SK-N-SH (cell line): Measurements from ENCODE around the gene ARHGAP23. TPM values are rescaled to one million over a fixed set of nuclear protein-coding genes. Genes with fewer than 3 reads are reported as not detected.

ENCODE experiments used
- CTCF ChIA-PET: fragments of 300-600, 350-600 bp; formaldehyde crosslinking; extraction: SDS; loops from one replicate; lab custom pipeline; 2021; lab: Yijun Ruan, JAX
- POLR2A ChIA-PET: fragments of 350-600 bp; sonication (Branson Sonifier 250); formaldehyde crosslinking; extraction: SDS; loops from one replicate; lab custom pipeline; 2020; ENCODE audit warnings: antibody characterized with exemption, inconsistent platforms; lab: Yijun Ruan, JAX
- DNase-seq: peaks from one replicate; pipeline ENCODE4 v3.0.0; 2012
- H2AFZ ChIP-seq: fragments of 200-600 bp; sonication (generic); 2 replicates; pipeline ENCODE4 v1.8.1; 2016; ENCODE audit warnings: antibody characterized with exemption, mild to moderate bottlenecking, low read depth
- H3F3A ChIP-seq: fragments of 200-600 bp; sonication (generic); replicated peaks from 2 replicates; pipeline ENCODE3; 2016; ENCODE audit warnings: antibody characterized with exemption, mild to moderate bottlenecking; ENCODE audit not compliant: insufficient read depth
- H3K27ac ChIP-seq, 2 experiments: fragments of 200-500 bp in 1 of 2; fragments of 200-600 bp in 1 of 2; sonication (Bioruptor generic) in 1 of 2; sonication (generic), shearing (Covaris generic) in 1 of 2; 2 replicates each; pipeline versions ENCODE4 v1.5.1 to v1.6.1; 2014 to 2016; ENCODE audit warnings: low read depth in 2 of 2, inconsistent platforms in 1 of 2, low read length in 1 of 2, mild to moderate bottlenecking in 1 of 2, mixed read lengths in 1 of 2
- H3K27me3 ChIP-seq: fragments of 200-600 bp; sonication (generic), shearing (Covaris generic); 2 replicates; pipeline ENCODE4 v1.6.1; 2016; ENCODE audit warnings: mixed run types; ENCODE audit not compliant: insufficient read depth
- H3K36me3 ChIP-seq, 2 experiments: fragments of 200-500 bp in 1 of 2; fragments of 200-600 bp in 1 of 2; sonication (Bioruptor generic) in 1 of 2; sonication (generic) in 1 of 2; replicated peaks in 1 of 2; 2 replicates each; pipeline versions ENCODE3 to v1.5.1; 2014 to 2016; ENCODE audit warnings: low read length in 1 of 2, mild to moderate bottlenecking in 1 of 2; ENCODE audit not compliant: insufficient read depth in 2 of 2, control insufficient read depth in 1 of 2
- H3K4me1 ChIP-seq, 2 experiments: fragments of 200-500 bp in 1 of 2; fragments of 200-600 bp in 1 of 2; sonication (Bioruptor generic) in 1 of 2; sonication (generic), shearing (Covaris generic) in 1 of 2; 2 replicates each; pipeline versions ENCODE4 v1.5.1 to v1.6.1; 2014 to 2016; ENCODE audit warnings: low read depth in 1 of 2, low read length in 1 of 2, mixed run types in 1 of 2; ENCODE audit not compliant: insufficient read depth in 2 of 2, control insufficient read depth in 1 of 2
- H3K4me2 ChIP-seq: fragments of 200-600 bp; sonication (generic), shearing (Covaris generic); 2 replicates; pipeline ENCODE4 v1.6.1; 2017; ENCODE audit warnings: mixed run types
- H3K4me3 ChIP-seq, 2 experiments: fragments of 200-500 bp in 1 of 2; fragments of 200-600 bp in 1 of 2; sonication (Bioruptor generic) in 1 of 2; sonication (generic), shearing (Covaris generic) in 1 of 2; 2 replicates each; pipeline versions ENCODE4 v1.5.1 to v1.8.1; 2014 to 2016; ENCODE audit warnings: low read depth in 2 of 2, inconsistent platforms in 1 of 2, low read length in 1 of 2, mild to moderate bottlenecking in 1 of 2, mixed read lengths in 1 of 2, moderate library complexity in 1 of 2
- H3K79me2 ChIP-seq: fragments of 200-600 bp; sonication (generic); 2 replicates; pipeline ENCODE4 v1.8.1; 2017; ENCODE audit warnings: mild to moderate bottlenecking; ENCODE audit not compliant: insufficient read depth
- H3K9ac ChIP-seq: fragments of 200-600 bp; sonication (generic); 2 replicates; pipeline ENCODE4 v1.6.1; 2017; ENCODE audit warnings: mixed run types
- H3K9me2 ChIP-seq: fragments of 200-600 bp; sonication (generic); 2 replicates; pipeline ENCODE4 v1.6.1; 2017; ENCODE audit warnings: mixed run types
- H3K9me3 ChIP-seq: fragments of 200-600 bp; sonication (generic); 2 replicates; pipeline ENCODE4 v1.6.1; 2017; ENCODE audit warnings: mixed run types, mild to moderate bottlenecking, moderate library complexity
- H4K20me1 ChIP-seq: fragments of 200-600 bp; sonication (generic); 2 replicates; pipeline ENCODE4 v1.6.1; 2017; ENCODE audit warnings: mild to moderate bottlenecking, mixed run types; ENCODE audit not compliant: insufficient read depth
- EZH2phosphoT487 ChIP-seq: fragments of 200-600 bp; sonication (generic); IDR thresholded peaks from 2 replicates; pipeline ENCODE4 v1.6.1; 2017; ENCODE audit warnings: low read depth, mixed run types, mild to moderate bottlenecking, antibody characterized with exemption, moderate library complexity, borderline replicate concordance
- FOSL2 ChIP-seq: IDR thresholded peaks from 2 replicates; pipeline ENCODE4 v1.4.0; 2012; ENCODE audit warnings: low read depth, mild to moderate bottlenecking, moderate library complexity, borderline replicate concordance
- FOXM1 ChIP-seq: IDR thresholded peaks from 2 replicates; pipeline ENCODE4 v1.4.0; 2012; ENCODE audit warnings: low read depth, mild to moderate bottlenecking
- JUND ChIP-seq: IDR thresholded peaks from 2 replicates; pipeline ENCODE4 v1.4.0; 2012
- NFIC ChIP-seq: IDR thresholded peaks from 2 replicates; pipeline ENCODE4 v1.4.0; 2012; ENCODE audit warnings: borderline replicate concordance
- NRF1 ChIP-seq: IDR thresholded peaks from 2 replicates; pipeline ENCODE4 v1.6.1; 2012; ENCODE audit warnings: low read depth, mild to moderate bottlenecking, low read length
- RCOR1 ChIP-seq: fragments of 150-350 bp; IDR thresholded peaks from 2 replicates; pipeline ENCODE4 v1.6.1; 2017; ENCODE audit warnings: antibody characterized with exemption, low read length
- RFX5 ChIP-seq: IDR thresholded peaks from 2 replicates; pipeline ENCODE4 v1.6.1; 2012; ENCODE audit warnings: mild to moderate bottlenecking, improper control_type of control experiment, low read length
- TEAD4 ChIP-seq: IDR thresholded peaks from 2 replicates; pipeline ENCODE4 v1.4.0; 2012; ENCODE audit warnings: mild to moderate bottlenecking, borderline replicate concordance; ENCODE audit not compliant: insufficient read depth
- YY1 ChIP-seq: IDR thresholded peaks from 2 replicates; pipeline ENCODE4 v1.4.0; 2012; ENCODE audit warnings: low read depth, mild to moderate bottlenecking
- WGBS: methylation state at CpG from one replicate; pipeline ENCODE4 v1.1.6; 2017; ENCODE audit warnings: low lambda C conversion rate; 5-methylcytosine and 5-hydroxymethylcytosine counted together
- polyA plus RNA-seq, 3 experiments: library from polyadenylated mRNA; depleted of rRNA; stranded (reverse); fragments of >200 nt; gene quantifications; 2 replicates each; pipeline ENCODE4 v1.2.3, GENCODE V29; 2012
- TF ChIP-seq, protein P1 (sequence below): fragments of 150-350 bp; IDR thresholded peaks from 2 replicates; pipeline ENCODE4 v1.6.1; 2016; ENCODE audit warnings: mild to moderate bottlenecking, low read depth, low read length
- TF ChIP-seq, protein P2 (sequence below): IDR thresholded peaks from 2 replicates; pipeline ENCODE4 v1.4.0; 2012; ENCODE audit warnings: low read depth
- TF ChIP-seq, protein P3 (sequence below): IDR thresholded peaks from 2 replicates; pipeline ENCODE4; 2012

The ARHGAP23 gene
- polyA plus RNA-seq, 1 of the 3 experiments (the other 2 are of a cell fraction): 19.2 TPM

DNA sequence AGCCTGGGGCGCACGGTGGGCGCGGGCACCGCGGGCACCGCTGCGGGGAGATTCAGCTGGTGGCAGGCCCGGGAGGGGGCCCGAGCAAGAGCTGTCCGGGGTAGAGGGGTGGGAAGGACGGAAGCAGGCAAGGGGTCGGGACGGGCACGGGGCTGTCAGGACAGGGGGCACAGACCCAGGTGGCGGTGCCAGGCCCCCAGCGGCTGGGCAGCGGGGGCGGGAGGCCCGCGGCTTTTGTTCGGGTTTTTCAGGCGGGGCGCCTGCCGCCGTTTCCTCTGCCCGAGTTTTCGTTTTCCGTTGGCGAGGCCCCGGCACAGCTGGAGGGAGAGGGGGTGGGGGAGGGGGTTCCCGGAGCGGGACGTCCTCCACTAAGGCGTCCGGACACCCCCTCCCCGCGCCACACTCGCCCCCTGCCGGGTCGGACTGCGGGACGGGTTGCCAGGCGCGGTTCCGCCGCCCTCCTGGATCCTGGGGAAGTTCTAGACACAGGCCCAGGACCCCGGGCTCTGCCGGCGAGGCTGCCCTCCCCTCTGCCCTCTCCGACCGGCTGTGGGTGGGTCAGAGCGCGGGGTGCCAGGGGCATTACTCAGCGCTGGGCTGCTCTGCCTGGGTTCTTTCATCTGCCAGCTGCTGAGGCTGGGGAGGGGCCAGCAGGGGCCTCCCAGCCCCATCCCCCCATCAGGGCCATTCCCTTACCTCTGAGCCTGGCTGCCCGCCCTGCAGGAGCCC, 543 bp downstream of the ARHGAP23 start (continued):
- peak; percentile 68; the same call in 1 of the 2 replicates for TF ChIP-seq TEAD4
- TF ChIP-seq YY1: no peak
- TF ChIP-seq JUND: peak; percentile 71; the same call in 1 of the 2 replicates
- TF ChIP-seq FOSL2: peak; percentile 79
- TF ChIP-seq, protein P1, sequence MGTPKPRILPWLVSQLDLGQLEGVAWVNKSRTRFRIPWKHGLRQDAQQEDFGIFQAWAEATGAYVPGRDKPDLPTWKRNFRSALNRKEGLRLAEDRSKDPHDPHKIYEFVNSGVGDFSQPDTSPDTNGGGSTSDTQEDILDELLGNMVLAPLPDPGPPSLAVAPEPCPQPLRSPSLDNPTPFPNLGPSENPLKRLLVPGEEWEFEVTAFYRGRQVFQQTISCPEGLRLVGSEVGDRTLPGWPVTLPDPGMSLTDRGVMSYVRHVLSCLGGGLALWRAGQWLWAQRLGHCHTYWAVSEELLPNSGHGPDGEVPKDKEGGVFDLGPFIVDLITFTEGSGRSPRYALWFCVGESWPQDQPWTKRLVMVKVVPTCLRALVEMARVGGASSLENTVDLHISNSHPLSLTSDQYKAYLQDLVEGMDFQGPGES: no peak
- no peak for TF ChIP-seq NRF1
- TF ChIP-seq RFX5: no peak
- TF ChIP-seq, protein P2, sequence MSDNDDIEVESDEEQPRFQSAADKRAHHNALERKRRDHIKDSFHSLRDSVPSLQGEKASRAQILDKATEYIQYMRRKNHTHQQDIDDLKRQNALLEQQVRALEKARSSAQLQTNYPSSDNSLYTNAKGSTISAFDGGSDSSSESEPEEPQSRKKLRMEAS: no peak
- TF ChIP-seq, protein P3, sequence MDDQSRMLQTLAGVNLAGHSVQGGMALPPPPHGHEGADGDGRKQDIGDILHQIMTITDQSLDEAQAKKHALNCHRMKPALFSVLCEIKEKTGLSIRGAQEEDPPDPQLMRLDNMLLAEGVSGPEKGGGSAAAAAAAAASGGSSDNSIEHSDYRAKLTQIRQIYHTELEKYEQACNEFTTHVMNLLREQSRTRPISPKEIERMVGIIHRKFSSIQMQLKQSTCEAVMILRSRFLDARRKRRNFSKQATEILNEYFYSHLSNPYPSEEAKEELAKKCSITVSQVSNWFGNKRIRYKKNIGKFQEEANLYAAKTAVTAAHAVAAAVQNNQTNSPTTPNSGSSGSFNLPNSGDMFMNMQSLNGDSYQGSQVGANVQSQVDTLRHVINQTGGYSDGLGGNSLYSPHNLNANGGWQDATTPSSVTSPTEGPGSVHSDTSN: peak; percentile 86

DNA sequence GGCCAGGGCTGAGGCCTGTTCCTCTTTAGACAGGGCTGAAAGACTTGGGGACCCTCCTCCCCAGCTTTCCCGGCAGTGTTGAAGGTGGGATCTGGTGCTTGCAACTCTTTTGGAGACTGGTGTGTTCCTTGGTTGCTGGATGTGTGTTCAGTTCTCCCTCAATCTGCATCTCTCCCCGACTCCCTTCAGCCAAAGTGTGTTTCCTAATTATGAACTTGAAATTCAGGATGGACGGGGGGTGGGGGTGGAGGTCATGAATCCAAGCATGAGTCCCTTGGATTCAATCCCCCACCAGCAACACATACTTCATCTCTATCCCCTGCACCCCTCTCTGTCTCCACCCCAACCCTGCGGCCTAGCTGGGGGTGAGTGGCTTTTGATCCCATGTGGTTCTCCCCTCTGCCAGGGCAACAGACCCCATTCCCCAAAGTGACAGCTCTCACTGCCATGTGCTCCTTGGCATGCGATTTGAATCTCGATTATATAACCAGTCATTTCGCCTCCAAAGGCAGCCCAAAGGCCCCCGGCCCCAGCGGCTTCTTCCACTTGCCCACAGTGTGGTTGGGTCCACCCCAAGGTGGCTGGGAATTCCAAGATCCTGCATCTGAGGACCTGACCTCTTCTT, 1.3 kb downstream of the ARHGAP23 start:
- no peaks in the 10 kb centered on the region for H3F3A ChIP-seq
- H3K79me2 ChIP-seq: peaks cover 82% of the 10 kb centered on the region

More for the DNA sequence above, 1.3 kb downstream of the ARHGAP23 start:
- Histone ChIP-seq H3K9me2 (no peaks in the 10 kb centered on the region), H3K9ac (peak overlapping the region; percentile 86; the same call in 1 of the 2 replicates), H3K36me3 (no peaks in the 10 kb centered on the region), H3K27ac (peak overlapping the region; percentile 48 to 85; a peak in 2 of 4 replicates), H3K27me3 (no peaks in the 10 kb centered on the region), H4K20me1 (peaks cover 55% of the 10 kb centered on the region), H3K4me1 (peaks cover 10 to 25% of the 10 kb centered on the region in 2 experiments; a peak in 2 of 4 replicates)
- no peak for DNase-seq
- no peak for TF ChIP-seq RFX5
- no peak for TF ChIP-seq EZH2phosphoT487
- TF ChIP-seq, protein P2: no peak
- no peak for TF ChIP-seq RCOR1
- TF ChIP-seq NFIC: no peak
- TF ChIP-seq NRF1: no peak
- no peak for TF ChIP-seq FOXM1
- TF ChIP-seq, all 33 proteins: peak for 0
- ChIA-PET POLR2A (no interaction called here), CTCF (interaction anchor here (0.7 to 13.3 kb wide), 9 partner anchors 11 to 235 kb away, joined by 3 to 146 read pairs (median 5); no protein-coding TSS in a partner anchor)
- H2AFZ ChIP-seq: no peak overlapping the region
- 85% methylated on average over 9 of the region's 9 CpGs for WGBS
- peak overlapping the region; percentile 70 to 81; a peak in 3 of 4 replicates for H3K4me3 ChIP-seq
- H3K4me2 ChIP-seq: peak overlapping the region; percentile 97
- H3K9me3 ChIP-seq: no peaks in the 10 kb centered on the region
